ENCODE results near the gene CFAP100. TPM values are rescaled to one million over a fixed set of nuclear protein-coding genes. Genes with fewer than 3 reads are reported as not detected.

Gene CFAP100
- total RNA-seq: not detected in 2 replicates

DNA sequence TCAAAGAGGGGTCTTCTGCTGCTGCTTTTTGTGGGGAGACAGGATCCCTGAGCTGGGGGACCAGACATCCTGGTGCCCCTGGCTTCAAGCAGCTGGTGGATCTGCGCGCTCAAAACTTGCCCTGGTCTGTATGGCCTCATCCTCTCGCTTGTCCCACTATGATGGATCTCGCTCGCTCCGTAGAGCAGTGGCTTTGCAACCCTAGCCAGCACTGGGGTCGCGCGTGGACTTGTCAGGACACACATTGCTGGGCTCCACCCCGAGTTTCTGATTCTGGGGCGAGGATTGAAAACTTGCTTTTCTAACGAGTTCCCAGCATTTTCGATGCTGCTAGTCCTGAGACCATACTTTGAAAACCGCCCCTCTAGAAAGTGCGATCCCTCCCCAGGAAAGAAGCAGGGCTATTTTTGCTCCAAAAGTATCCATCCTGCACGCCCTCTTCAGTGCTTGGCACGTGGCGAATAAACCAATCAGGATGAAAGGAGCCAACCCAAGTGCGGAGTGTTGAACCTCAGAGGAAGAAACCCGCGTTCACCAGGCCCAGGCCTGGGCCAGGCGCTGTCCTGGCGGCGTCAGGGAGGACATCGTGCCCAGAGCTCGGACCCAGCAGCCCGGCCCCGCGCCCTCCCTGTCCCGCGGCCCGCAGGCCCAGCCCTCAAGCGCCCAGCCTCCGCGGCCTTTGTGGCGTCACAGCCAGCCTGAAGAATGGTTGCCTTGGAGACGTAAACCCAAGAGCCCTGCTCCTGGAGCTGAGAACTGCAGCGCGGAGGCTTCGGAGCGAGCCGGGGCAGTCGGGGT is at the start of gene CFAP100:
TSS of gene CFAP100 (plus strand) at position 731 of the 798 bp plus-strand sequence. CDS start 1,092 bp downstream, outside the sequence.

DNA sequence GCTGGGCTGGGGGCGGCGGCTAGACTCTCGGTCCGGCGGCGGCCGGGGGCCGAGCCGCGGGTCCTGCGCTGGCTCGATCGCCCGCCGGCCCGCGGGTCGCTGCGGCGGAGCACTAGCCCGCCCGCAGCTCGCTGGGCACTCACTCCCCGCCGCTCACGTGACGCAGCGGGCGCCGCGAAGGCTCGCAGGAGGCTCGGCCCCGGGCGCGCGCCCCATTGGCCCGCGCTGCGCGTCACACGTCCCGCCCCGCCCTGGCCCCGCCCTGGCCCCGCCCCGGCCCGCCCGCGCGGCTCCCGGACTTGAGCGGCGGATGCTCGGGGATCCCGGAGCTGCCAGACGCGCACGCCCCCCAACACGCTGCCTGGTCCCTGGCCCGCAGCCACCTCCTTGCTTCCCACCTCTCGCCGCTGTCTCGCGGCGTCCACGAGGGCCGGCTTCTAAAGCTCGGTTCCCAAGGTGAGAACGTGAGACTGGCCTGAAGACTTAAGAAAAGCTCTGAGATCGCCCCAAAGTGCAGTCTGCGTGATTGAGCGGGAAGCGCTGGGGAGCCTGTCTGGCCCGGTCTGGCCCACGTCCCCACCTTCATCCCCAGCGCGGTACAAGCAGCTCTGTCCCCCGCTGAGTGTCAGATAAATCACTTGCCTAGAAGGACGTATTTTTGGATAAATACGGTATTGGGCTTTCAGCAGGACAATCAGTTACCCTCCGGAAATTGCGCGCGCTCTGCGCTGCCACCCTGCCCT is 37.2 kb upstream of the CFAP100 start, which contains the start of gene KLF15:
TSS of gene KLF15 (minus strand) at position 114 of the 743 bp plus-strand sequence. CDS start 4,486 bp downstream, outside the sequence.

GRCh38 chr3:126475413-126476114 is 80.9 kb downstream of the CFAP100 start, which contains the start of gene ZXDC:
Gene ZXDC, minus strand, starts transcription at chr3:126475891. Its CDS starts 26 bp downstream, at chr3:126475865.

Other genes with a start within 250 kb of the CFAP100 start
- gene ALDH1L1, start 214.3 kb upstream of the CFAP100 start, total RNA-seq: 0.08 and 0.11 TPM in 2 replicates
- gene KLF15, start 37.5 kb upstream of the CFAP100 start, total RNA-seq: not detected in 2 replicates
- gene ZXDC, start 81.0 kb downstream of the CFAP100 start, total RNA-seq: 15.0 and 15.9 TPM in 2 replicates
- not detected in 2 replicates for gene UROC1, start 122.9 kb downstream of the CFAP100 start, total RNA-seq
- not detected in 2 replicates for gene CHST13, start 129.2 kb downstream of the CFAP100 start, total RNA-seq
- not detected in 2 replicates for gene C3orf22, start 164.0 kb downstream of the CFAP100 start, total RNA-seq

Data from hair follicular keratinocyte (primary cell).